Measurements from ENCODE around the gene ABLIM2. TPM values are rescaled to one million over a fixed set of nuclear protein-coding genes. Genes with fewer than 3 reads are reported as not detected.

The ABLIM2 gene
- total and polyA plus RNA-seq, 2 of the 13 experiments (the other 11 are each of a cell fraction or from before 2014, with no cell fraction given) = 0.20 to 0.37 TPM

- TF ChIP-seq CAMTA2 (CRISPR knock-in tag; IDR thresholded peaks at IDR 0.05; ENCODE audit: borderline replicate concordance) = no peak
- TF ChIP-seq ZBTB26 (CRISPR knock-in tag; IDR thresholded peaks at IDR 0.05; ENCODE audit: borderline replicate concordance) = no peak
- 0 out of 2 replicates have a peak, but pooled peaks have one; percentile 31 for TF ChIP-seq ELF3 (CRISPR knock-in tag; IDR thresholded peaks at IDR 0.05)
- peak; percentile 54; the same call in 1 of the 2 replicates for TF ChIP-seq ZNF121 (CRISPR knock-in tag; IDR thresholded peaks at IDR 0.05)
- TF ChIP-seq SAP130 (CRISPR knock-in tag; IDR thresholded peaks at IDR 0.05; ENCODE audit: low read depth) = peak; percentile 28; the same call in 1 of the 2 replicates
- no peak for TF ChIP-seq ZNF772 (CRISPR knock-in tag; IDR thresholded peaks at IDR 0.05)
- peak; percentile 47 for TF ChIP-seq PAXIP1 (CRISPR knock-in tag; conservative IDR thresholded peaks at IDR 0.05)
- peak; percentile 17; the same call in 1 of the 2 replicates for TF ChIP-seq ZNF501 (CRISPR knock-in tag; IDR thresholded peaks at IDR 0.05)
- no peak for TF ChIP-seq ETS1 (CRISPR knock-in tag; IDR thresholded peaks at IDR 0.05)
- TF ChIP-seq ZNF687 (CRISPR knock-in tag; IDR thresholded peaks at IDR 0.05) = peak; percentile 51
- TF ChIP-seq ZNF737 (CRISPR knock-in tag; IDR thresholded peaks at IDR 0.05; ENCODE audit: borderline replicate concordance) = 0 out of 2 replicates have a peak, but pooled peaks have one; percentile 40
Observed at GRCh38 chr4:7985891-7986441, 172.6 kb downstream of the ABLIM2 start (continued).

Data from HepG2 (cell line).